Osteoblast (primary cell): ENCODE results near the gene ANKRD29. TPM values are rescaled to one million over a fixed set of nuclear protein-coding genes. Genes with fewer than 3 reads are reported as not detected.

Source experiments
- DNase-seq: peaks from one replicate; pipeline ENCODE4 v3.0.0; 2011; ENCODE audit warnings: low spot score, mixed read lengths; ENCODE audit not compliant: insufficient read length; ENCODE audit errors: missing footprints
- H2AFZ ChIP-seq: 2 replicates; pipeline ENCODE4 v1.6.0; 2011; ENCODE audit warnings: mild to moderate bottlenecking, low read length
- H3K27ac ChIP-seq: 2 replicates; pipeline ENCODE4 v1.5.1; 2011; ENCODE audit warnings: mild to moderate bottlenecking, low read depth, low read length, moderate library complexity
- H3K27me3 ChIP-seq: 2 replicates; pipeline ENCODE4 v1.6.0; 2012; ENCODE audit warnings: mild to moderate bottlenecking, control low read depth, inconsistent platforms, low read length, moderate library complexity; ENCODE audit not compliant: insufficient read depth
- H3K36me3 ChIP-seq: 2 replicates; pipeline ENCODE4 v1.5.1; 2011; ENCODE audit warnings: mild to moderate bottlenecking, low read length, control low read depth, moderate library complexity; ENCODE audit not compliant: insufficient read depth
- H3K4me1 ChIP-seq: 2 replicates; pipeline ENCODE4 v1.5.1; 2011; ENCODE audit warnings: mild to moderate bottlenecking, low read length, control low read depth, moderate library complexity; ENCODE audit not compliant: insufficient read depth
- H3K4me2 ChIP-seq: 2 replicates; pipeline ENCODE4 v1.6.0; 2011; ENCODE audit warnings: mild to moderate bottlenecking, low read length; ENCODE audit not compliant: insufficient read depth
- H3K4me3 ChIP-seq: fragments of 200-600 bp; sonication (generic); 3 replicates; pipeline ENCODE4 v1.5.1; 2012; ENCODE audit warnings: mild to moderate bottlenecking, low read length, inconsistent platforms; ENCODE audit not compliant: insufficient read depth
- H3K79me2 ChIP-seq: 2 replicates; pipeline ENCODE4 v1.6.0; 2012; ENCODE audit warnings: mild to moderate bottlenecking, low read length, control low read depth, inconsistent platforms; ENCODE audit not compliant: insufficient read depth
- H3K9me3 ChIP-seq: 2 replicates; pipeline ENCODE4 v1.5.1; 2011; ENCODE audit warnings: low read depth, low read length, control low read depth
- H4K20me1 ChIP-seq: 2 replicates; pipeline ENCODE4 v1.6.0; 2012; ENCODE audit warnings: mild to moderate bottlenecking, low read length, control low read depth; ENCODE audit not compliant: insufficient read depth
- CTCF ChIP-seq: IDR thresholded peaks from 2 replicates; pipeline ENCODE4 v1.5.1; 2011; ENCODE audit warnings: mild to moderate bottlenecking, low read depth, low read length, moderate library complexity; ENCODE audit errors: extremely low read depth
- total RNA-seq: library from RNA; depleted of rRNA; stranded (reverse); fragments of >200 nt; gene quantifications from 2 replicates; pipeline ENCODE4 v1.2.3, GENCODE V29; 2012

The ANKRD29 gene
- total RNA-seq, 1 donor = 9.8 TPM

- Histone ChIP-seq H3K4me2 (no peak overlapping the region), H3K27ac (no peak overlapping the region), H3K4me1 (peaks cover under 1% of the 10 kb centered on the region), H3K36me3 (no peaks in the 10 kb centered on the region), H3K79me2 (no peaks in the 10 kb centered on the region), H3K9me3 (no peaks in the 10 kb centered on the region), H3K27me3 (no peaks in the 10 kb centered on the region), H3K4me3 (no peak overlapping the region), H4K20me1 (no peaks in the 10 kb centered on the region), H2AFZ (no peak overlapping the region)
- no peak for TF ChIP-seq CTCF
- no peak for DNase-seq
Measured at GRCh38 chr18:23701017-23701416, 38.3 kb upstream of the ANKRD29 start.

GRCh38 chr18:23694637-23695430 lies 32.1 kb upstream of the ANKRD29 start:
- peak overlapping the region; percentile 61 for H3K27ac ChIP-seq
- no peaks in the 10 kb centered on the region for H3K27me3 ChIP-seq
- no peak overlapping the region for H3K4me3 ChIP-seq
- peaks cover 16% of the 10 kb centered on the region for H3K4me1 ChIP-seq
- H3K9me3 ChIP-seq = no peaks in the 10 kb centered on the region
- no peaks in the 10 kb centered on the region for H4K20me1 ChIP-seq
- H3K4me2 ChIP-seq = no peak overlapping the region
- peak overlapping the region; percentile 24 for H2AFZ ChIP-seq
- no peak for TF ChIP-seq CTCF
- H3K36me3 ChIP-seq = no peaks in the 10 kb centered on the region
- peaks cover 5% of the 10 kb centered on the region for H3K79me2 ChIP-seq
- DNase-seq = no peak

DNA sequence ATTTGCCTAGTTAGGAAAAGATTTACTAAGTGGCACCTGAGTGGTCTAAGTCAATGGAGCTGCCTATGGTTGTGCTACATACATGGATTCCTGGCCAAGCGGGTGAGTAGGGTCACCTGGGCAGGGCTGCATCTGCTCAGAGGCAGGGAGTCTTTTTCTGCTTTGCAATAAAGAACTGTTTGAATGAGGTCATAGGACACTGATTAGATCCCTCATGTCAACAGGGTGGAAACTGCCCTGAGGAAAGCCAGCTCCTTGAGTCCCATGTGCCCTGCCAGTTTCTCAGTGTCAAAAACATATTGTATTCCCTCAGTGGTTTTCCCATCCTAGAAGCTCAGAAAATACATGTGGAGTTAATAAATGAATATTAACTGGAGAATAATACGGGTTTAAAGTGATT lies 31.1 kb upstream of the ANKRD29 start:
- no peaks in the 10 kb centered on the region for H3K9me3 ChIP-seq
- H3K4me3 ChIP-seq = no peak overlapping the region
- TF ChIP-seq CTCF = no peak
- no peaks in the 10 kb centered on the region for H3K36me3 ChIP-seq
- no peak overlapping the region for H3K27ac ChIP-seq
- no peak for DNase-seq
- H3K27me3 ChIP-seq = peaks cover 4% of the 10 kb centered on the region
- H3K79me2 ChIP-seq = peaks cover 5% of the 10 kb centered on the region
- no peaks in the 10 kb centered on the region for H4K20me1 ChIP-seq
- H3K4me1 ChIP-seq = peaks cover 19% of the 10 kb centered on the region
- H2AFZ ChIP-seq = no peak overlapping the region
- no peak overlapping the region for H3K4me2 ChIP-seq

- peaks cover 17% of the 10 kb centered on the region for H3K4me1 ChIP-seq
- TF ChIP-seq CTCF = no peak
- DNase-seq = peak; percentile 76
- H3K9me3 ChIP-seq = no peaks in the 10 kb centered on the region
- H3K4me3 ChIP-seq = peak overlapping the region; percentile 77
- H3K4me2 ChIP-seq = peak overlapping the region; percentile 88
- no peaks in the 10 kb centered on the region for H4K20me1 ChIP-seq
- H3K36me3 ChIP-seq = no peaks in the 10 kb centered on the region
- peak overlapping the region; percentile 85 for H2AFZ ChIP-seq
- peaks cover 9% of the 10 kb centered on the region for H3K27me3 ChIP-seq
- H3K79me2 ChIP-seq = peaks cover 5% of the 10 kb centered on the region
- no peak overlapping the region for H3K27ac ChIP-seq
Measured at GRCh38 chr18:23690505-23691068, 27.9 kb upstream of the ANKRD29 start.
